Stimulated activated CD4-positive, alpha-beta T cell treated with anti-CD3 and anti-CD28 coated beads, Interleukin-4, amount 100 ng/mL, for 48 hours (primary cell): Measurements from ENCODE around the gene ARHGAP30.
"Not testable (repeated sequence)": the region's sequence is repeated elsewhere in the genome, so short reads cannot be mapped to it uniquely, and the experiment has no call there.

Experiments
- DNase-seq, 2 donors: peaks; one replicate each; pipeline ENCODE4 v3.0.0-alpha.2; 2020; ENCODE audit warnings: low read depth in 2 of 2

ARHGAP30 gene

GRCh38 chr1:161069241-161069640, 450 bp downstream of the ARHGAP30 start:
- DNase-seq: no peak

DNA sequence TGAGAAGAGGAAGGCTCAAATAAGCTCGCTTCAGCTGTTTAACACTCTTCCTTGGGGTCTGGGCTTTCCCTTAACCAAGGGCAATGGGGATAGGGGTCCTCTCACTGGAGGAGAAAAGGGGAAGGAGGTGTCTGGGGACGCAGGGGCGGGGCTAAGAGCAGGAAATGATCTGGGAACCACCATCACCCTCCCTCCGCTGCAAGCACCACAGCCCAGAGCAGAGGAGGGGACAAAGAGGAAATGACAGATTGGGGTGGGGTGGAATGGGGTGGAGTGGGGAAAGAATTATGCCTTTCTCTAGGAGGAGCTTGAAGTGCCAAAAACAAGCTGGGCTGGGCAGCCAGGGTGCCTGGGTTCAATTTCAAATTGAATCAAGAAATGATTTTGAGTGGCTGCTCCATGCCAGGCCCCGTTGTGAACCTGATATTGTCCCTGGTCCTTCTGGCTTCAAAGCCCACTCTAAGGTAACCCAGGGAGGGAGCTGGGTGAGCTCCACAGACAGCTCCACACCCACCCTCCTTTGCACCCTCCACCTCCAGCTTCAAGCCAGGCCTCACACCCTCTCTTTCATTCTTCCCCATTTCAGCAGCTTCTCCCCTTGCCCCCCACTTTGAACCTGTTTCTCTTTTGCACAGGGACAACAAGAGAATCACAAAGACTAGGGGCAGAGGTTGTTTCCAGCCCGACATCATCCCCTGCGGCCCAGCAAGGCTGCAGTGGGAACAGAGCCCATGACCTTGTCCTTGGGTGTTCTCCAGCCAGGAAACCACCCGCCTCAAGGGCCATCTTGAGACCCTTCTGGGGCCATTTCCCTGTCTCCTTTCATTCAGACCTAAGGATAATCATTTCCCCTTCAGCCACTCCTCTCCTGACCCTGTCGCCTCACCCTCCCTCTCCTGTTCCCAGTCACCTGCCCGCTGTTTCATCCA, 1.1 kb downstream of the ARHGAP30 start:
- DNase-seq: peak; percentile 64 to 80

DNA sequence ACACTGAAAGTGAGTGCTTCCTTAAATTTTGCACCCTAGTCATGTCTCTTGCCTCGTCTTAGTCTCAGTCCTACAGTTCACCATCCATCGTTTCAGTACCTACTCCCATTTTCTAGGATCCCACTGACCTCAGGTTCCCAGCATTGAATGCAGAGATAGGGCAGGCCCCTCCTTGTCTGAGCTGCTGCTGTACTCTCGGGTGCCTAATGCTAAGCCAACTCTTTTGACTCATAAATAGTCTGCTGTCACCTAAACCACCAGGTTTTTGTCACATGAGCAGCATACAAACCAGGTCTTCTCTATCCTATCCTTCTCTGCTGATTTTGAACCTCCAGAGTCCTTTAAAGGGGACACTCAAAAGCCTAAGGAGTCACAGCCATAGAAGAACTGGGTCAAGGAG, 3.0 kb downstream of the ARHGAP30 start:
- no peak for DNase-seq

DNA sequence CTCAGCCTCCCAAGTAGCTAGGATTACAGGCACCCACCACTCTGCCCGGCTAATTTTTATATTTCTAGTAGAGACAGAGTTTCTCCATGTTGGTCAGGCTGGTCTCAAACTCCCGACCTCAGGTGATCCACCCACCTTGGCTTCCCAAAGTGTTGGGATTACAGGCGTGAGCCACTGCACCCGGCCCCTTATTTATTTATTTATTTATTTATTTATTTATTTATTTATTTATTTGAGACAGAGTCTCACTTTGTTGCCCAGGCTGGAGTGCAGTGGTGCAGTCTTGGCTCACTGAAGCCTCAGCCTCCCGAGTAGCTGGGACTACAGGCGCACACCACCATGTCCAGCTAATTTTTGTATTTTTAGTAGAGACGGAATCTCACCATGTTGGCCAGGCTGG, 4.0 kb downstream of the ARHGAP30 start:
- DNase-seq: not testable (repeated sequence)

DNA sequence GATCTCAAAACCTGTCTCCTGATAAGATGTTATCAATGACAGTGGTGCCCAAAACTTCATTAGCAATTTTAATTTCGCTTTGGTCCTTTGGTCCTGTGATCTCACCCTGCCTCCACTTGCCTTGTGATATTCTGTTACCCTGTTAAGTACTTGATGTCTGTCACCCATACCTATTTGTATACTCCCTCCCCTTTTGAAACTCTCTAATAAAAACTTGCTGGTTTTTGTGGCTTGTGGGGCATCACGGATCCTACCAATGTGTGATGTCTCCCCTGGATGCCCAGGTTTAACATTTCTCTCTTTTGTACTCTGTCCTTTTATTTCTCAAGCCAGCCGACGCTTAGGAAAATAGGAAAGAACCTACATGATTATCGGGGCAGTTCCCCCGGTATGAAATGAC, 5.8 kb downstream of the ARHGAP30 start:
- DNase-seq: not testable (repeated sequence)

- DNase-seq: no peak
Observed at GRCh38 chr1:161061419-161061818, 8.3 kb downstream of the ARHGAP30 start.

GRCh38 chr1:161059293-161059692, 10.4 kb downstream of the ARHGAP30 start:
- DNase-seq: no peak

DNA sequence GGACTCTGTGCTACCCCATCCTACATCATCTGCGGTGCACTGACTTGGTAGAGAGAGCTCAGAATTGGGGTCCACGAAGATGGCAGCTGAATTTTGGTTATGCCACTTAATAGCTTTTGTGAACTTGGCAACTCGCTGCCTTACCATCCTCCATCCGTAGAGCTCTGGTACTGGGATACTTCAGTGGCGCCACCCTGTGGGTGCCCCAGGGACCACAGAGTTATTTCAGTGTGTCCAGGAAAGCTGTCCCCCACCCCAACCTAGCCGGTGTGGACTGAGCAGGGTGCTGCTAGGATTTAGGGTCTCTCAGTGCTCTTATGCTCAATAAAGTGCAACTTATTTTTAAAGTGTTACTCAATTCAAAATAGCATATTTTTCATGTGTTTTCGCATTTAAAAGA, 14.9 kb downstream of the ARHGAP30 start:
- no peak for DNase-seq

DNA sequence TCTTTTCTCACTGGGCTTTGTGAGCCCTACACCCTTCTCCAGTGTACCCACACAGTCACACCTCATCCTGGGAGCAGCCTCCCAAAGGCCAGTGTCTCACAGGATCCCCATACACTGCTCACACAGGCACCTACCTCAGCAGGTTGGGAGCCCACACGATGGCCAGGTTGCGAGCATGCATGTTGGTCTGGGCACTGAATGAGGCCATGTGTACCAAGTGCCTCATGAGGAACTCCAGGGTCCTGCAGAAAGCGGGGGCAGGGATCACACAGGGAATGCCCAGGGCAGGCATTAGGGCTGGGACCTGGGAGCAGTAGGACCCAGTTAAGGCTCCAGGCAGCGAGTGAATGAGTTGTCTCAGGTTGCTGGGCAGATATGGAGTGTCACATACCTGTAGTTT, 15.5 kb downstream of the ARHGAP30 start:
- no peak for DNase-seq

DNA sequence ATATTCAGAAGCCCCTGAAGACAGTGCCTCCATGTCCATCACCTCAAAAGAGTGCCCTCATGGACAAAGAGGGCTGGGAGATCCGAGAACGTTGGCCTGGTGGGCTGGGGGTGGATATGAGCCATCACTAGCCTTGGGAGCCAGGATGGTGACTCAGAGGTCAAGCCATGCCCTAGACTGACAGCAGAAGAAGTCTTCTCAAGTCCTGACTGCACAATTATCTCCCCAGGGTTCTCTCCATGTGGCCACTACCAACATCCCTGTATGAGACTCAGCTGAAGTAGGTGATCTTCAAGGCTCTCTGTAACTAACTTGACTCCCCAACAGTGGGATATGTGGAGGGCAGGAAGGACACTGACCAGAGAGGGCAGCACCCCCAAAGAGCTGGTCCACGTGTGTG, 16.8 kb downstream of the ARHGAP30 start:
- no peak for DNase-seq

- no peak for DNase-seq
Observed at GRCh38 chr1:161051219-161051618, 18.5 kb downstream of the ARHGAP30 start.

- DNase-seq: no peak
Observed at GRCh38 chr1:161048949-161049722, 20.6 kb downstream of the ARHGAP30 start.

GRCh38 chr1:161047436-161048420, 22.0 kb downstream of the ARHGAP30 start:
- DNase-seq: no peak

GRCh38 chr1:161046605-161047228, 23.0 kb downstream of the ARHGAP30 start:
- DNase-seq: no peak

DNA sequence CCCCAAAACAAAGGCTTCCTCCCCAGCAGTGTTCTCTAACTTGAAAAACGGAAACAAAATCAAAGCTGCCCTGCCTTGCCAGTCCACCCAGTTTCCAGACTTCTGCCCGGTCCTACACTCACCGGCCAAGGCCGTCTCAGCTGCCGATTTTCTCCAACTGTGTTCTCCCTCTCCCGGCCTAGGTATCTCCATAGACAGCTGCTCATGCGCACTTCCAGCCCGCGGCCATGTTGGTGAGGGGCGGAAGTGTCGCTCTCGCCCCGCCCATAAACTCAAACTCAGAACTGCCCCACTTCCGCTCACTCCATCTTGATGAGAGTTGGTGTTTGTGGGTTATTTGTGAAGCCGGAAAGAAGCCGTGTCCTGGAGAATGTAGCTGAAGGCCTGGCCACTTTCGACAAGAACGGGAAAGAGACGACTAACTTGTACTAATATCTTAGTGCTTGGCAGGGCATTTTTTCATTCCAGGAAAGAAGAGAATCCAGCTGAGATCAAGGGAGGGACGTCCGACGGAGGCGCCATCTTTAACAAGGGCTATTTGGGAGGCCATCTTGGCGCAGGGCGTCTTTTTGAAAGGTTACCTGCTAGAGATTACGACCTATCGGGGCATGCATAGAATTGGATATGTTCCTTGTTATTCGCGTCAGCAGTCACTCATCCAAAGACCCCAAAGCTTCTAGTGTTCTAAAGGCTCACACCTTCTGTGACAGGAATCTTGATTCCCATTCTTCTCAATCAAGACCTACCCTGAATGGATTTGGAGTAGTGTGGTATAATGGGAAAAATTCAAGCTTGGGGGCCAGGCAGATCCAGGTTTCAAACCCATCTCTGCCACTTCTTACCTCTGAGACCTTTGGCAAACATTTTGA, 23.7 kb downstream of the ARHGAP30 start, which contains the start of gene USF1:
TSS of gene USF1 (minus strand) at position 242 of the 869 bp plus-strand sequence. CDS start 2,702 bp downstream, outside the sequence.
- peak; percentile 87 to 90 for DNase-seq

GRCh38 chr1:161044908-161045735, 24.6 kb downstream of the ARHGAP30 start:
- peak; percentile 38 to 41 for DNase-seq

DNA sequence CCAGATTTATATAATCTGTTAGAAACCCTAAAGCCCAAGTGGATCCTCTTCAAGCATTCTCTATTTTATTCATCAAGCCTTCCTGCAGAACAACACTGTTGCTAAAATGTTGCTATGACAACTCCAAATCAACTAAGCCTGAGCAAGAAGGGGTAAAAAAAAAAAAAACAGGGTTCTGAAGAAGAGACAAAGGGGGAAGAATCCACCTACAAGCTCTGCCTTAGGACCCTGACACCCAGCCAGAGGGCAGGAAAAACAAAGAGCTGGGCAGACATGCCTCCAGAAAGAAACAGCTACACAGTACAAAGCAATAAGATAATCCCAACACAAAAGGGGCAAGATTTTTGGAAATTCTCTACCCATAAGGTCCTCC, 25.2 kb downstream of the ARHGAP30 start:
- no peak for DNase-seq

DNA sequence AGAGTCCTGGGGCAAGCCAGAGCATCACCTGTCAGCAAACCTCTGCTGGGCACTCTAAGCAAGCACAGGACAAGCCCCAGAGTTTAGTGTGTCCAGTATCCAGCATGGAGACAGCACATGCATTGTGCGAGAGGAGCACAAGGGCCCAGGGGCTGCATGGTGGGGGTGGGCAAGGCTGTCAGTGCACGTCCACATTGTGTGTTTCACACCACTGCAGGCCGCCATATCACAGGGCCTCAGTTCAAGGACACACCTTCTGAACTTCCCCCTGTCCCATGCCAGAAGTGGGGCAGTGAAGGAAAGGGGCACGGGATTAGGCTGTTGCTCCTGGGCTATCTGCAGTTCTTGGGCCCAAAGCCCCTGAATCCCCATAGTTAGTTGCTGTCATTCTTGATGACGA, 30.1 kb downstream of the ARHGAP30 start:
- DNase-seq: no peak

DNA sequence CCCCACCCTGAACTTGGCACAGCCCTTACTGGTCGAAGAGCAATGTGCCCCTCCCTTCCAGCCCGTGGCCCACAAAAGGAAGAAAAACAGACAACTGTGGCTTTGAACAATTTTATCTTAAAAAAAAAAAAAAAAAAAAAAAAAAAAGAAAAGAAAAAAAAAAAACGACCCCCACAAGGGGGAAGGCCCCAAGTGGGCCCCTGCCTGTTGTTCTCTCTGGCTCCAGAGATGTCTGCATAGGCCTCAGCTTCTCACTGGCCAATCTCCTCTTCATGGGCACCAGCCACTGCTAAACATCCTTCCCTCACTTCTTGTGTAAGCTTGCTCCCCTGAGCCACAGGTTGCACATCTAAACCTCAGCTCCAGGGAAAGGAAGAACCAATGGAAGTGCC, 30.5 kb downstream of the ARHGAP30 start:
- no peak for DNase-seq
